ENCODE results near the gene CCT5. TPM values are rescaled to one million over a fixed set of nuclear protein-coding genes. Genes with fewer than 3 reads are reported as not detected.
"Not testable (repeated sequence)": the region's sequence is repeated elsewhere in the genome, so short reads cannot be mapped to it uniquely, and the experiment has no call there.

Gene CCT5
- total RNA-seq, 4 donors from 2014 or later = 104 to 201 (median 163) TPM

DNA sequence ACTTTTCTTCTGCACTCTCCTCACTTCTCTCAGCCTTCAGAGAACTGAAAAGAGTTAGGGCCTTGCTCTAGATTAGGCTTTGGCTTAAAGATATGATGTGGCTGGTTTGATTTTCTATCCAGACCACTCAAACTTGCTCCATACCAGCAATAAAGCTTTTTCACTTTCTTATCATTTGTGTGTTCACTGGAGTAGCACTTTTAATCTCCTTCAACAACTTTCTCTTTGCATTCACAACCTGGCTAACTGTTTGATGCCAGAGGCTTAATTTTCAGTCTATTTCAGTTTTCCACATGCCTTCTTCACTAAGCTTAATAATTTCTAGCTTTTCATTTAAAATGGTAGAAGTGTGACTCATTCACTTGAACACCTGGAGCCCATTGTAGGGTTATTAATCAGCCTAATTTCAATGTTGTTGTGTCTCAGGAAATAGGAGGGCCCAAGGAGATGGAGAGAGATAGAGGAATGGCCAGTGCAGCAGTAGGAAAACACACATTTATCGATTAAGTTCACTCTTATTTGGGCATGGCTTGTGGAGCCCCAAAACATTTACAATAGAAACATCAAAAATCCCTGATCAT lies 6.3 kb upstream of the CCT5 start:
- Histone ChIP-seq H3K4me3 (replicated peaks in 1 of 3) (no peak overlapping the region), H3K27ac (no peak overlapping the region), H3K9me3 (no peaks in the 10 kb centered on the region), H3K36me3 (no peaks in the 10 kb centered on the region), H3K27me3 (no peaks in the 10 kb centered on the region), H3K4me1 (peaks cover 12 to 15% of the 10 kb centered on the region in 2 donors)
- TF ChIP-seq POLR2A (IDR thresholded peaks at IDR 0.05) = no peak
- TF ChIP-seq, protein P1, sequence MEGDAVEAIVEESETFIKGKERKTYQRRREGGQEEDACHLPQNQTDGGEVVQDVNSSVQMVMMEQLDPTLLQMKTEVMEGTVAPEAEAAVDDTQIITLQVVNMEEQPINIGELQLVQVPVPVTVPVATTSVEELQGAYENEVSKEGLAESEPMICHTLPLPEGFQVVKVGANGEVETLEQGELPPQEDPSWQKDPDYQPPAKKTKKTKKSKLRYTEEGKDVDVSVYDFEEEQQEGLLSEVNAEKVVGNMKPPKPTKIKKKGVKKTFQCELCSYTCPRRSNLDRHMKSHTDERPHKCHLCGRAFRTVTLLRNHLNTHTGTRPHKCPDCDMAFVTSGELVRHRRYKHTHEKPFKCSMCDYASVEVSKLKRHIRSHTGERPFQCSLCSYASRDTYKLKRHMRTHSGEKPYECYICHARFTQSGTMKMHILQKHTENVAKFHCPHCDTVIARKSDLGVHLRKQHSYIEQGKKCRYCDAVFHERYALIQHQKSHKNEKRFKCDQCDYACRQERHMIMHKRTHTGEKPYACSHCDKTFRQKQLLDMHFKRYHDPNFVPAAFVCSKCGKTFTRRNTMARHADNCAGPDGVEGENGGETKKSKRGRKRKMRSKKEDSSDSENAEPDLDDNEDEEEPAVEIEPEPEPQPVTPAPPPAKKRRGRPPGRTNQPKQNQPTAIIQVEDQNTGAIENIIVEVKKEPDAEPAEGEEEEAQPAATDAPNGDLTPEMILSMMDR (IDR thresholded peaks at IDR 0.05) = no peak
- no peak for DNase-seq
- 86 to 91% methylated on average over 1 of the region's 1 CpG for WGBS, 2 donors
- intact Hi-C loops (cut with DNase I) = no loop called here

DNA sequence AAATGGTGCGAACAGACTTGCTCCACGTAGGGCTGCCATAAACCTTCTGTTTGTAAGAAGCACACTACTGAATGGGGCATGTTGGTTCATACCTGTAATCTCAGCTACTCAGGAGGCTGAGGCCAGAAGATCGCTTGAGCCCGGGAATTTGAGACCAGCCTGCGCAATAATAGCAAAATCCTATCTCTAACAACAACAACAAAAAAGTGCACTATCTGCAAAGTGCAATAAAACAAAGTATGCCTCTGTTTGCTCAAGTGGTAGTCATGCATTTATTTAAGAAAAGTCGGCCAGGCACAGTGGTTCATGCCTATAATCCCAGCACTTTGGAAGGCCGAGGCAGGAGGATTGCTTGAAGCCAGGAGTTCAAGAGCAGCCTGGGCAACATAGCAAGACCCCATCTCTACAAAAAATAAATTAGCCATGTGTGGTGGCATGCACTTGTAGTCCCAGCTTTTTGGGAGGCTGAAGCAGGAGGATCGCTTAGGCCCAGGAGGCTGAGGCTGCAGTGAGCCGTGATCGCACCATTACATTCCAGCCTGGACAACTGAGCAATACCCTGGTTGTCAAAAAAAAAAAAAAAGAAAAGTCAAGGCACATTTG lies 5.6 kb upstream of the CCT5 start:
- Histone ChIP-seq H3K36me3 (no peaks in the 10 kb centered on the region), H3K4me1 (peaks cover 14 to 19% of the 10 kb centered on the region in 2 donors), H3K27me3 (no peaks in the 10 kb centered on the region), H3K9me3 (no peaks in the 10 kb centered on the region), H3K27ac (no peak overlapping the region), H3K4me3 (replicated peaks in 1 of 3) (no peak overlapping the region)
- no peak for DNase-seq
- intact Hi-C loops (cut with DNase I) = no loop called here
- WGBS, 2 donors = 93 to 95% methylated on average over 10 of the region's 10 CpGs
- TF ChIP-seq, protein P1 (IDR thresholded peaks at IDR 0.05) = no peak
- no peak for TF ChIP-seq POLR2A (IDR thresholded peaks at IDR 0.05)

DNA sequence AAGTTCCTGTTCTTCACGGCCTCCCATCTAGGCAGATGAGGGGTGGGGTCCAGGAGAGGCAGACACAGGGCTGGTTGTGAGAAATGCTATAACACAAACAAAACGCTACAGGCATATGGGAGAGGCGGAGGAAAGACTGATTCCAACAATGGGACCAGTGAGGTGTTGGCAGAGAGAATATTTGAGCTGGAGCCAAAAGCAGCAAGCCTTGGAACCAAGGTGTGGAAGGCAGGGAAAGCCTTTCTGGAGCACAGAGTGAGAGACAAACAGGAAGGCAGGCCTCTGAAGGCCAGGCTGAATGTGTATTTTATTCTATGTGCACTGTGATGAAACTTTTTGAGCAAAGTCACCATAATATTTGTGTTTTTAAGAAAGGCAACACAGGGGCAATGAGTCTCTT lies 3.3 kb upstream of the CCT5 start:
- intact Hi-C loops (cut with DNase I) = no loop called here
- 34 to 41% methylated on average over 3 of the region's 3 CpGs for WGBS, 2 donors

DNA sequence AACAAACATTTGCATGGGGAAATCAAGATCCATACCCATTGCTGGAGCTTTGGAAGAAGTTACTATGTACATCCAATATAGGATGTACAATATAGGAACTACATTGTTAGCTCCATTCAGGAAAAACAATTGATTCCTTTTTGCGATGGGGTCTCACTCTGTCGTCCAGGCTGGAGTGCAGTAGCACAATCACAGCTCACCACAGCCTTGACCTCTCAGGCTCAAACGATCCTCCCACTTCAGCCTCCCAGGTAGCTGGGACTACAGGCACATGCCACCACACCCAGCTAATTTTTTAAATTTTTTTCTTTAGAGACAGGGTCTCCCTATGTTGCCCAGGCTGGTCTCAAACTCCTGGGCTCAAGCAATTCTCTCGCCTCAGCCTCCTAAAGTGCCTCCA lies 2.9 kb upstream of the CCT5 start:
- H3K27ac ChIP-seq = peak overlapping the region in 2 of 3 donors; percentile 15 to 19
- H3K9me3 ChIP-seq; intact Hi-C loops (cut with DNase I); H3K4me3 ChIP-seq (replicated peaks in 1 of 3); H3K36me3 ChIP-seq; DNase-seq; H3K27me3 ChIP-seq: not testable (repeated sequence)
- WGBS, 2 donors = 92 to 95% methylated on average over 4 of the region's 4 CpGs
- peaks cover 26 to 35% of the 10 kb centered on the region in 2 donors for H3K4me1 ChIP-seq

More for the DNA sequence above, 3.3 kb upstream of the CCT5 start:
- DNase-seq = peak; percentile 48 to 67
- Histone ChIP-seq H3K27me3 (no peaks in the 10 kb centered on the region), H3K27ac (peak overlapping the region in 1 of 3 donors; percentile 19), H3K36me3 (no peaks in the 10 kb centered on the region), H3K4me1 (peaks cover 23 to 31% of the 10 kb centered on the region in 2 donors), H3K9me3 (no peaks in the 10 kb centered on the region), H3K4me3 (replicated peaks in 1 of 3) (no peak overlapping the region)
- TF ChIP-seq, protein P1 (IDR thresholded peaks at IDR 0.05) = no peak
- TF ChIP-seq POLR2A (IDR thresholded peaks at IDR 0.05) = no peak

DNA sequence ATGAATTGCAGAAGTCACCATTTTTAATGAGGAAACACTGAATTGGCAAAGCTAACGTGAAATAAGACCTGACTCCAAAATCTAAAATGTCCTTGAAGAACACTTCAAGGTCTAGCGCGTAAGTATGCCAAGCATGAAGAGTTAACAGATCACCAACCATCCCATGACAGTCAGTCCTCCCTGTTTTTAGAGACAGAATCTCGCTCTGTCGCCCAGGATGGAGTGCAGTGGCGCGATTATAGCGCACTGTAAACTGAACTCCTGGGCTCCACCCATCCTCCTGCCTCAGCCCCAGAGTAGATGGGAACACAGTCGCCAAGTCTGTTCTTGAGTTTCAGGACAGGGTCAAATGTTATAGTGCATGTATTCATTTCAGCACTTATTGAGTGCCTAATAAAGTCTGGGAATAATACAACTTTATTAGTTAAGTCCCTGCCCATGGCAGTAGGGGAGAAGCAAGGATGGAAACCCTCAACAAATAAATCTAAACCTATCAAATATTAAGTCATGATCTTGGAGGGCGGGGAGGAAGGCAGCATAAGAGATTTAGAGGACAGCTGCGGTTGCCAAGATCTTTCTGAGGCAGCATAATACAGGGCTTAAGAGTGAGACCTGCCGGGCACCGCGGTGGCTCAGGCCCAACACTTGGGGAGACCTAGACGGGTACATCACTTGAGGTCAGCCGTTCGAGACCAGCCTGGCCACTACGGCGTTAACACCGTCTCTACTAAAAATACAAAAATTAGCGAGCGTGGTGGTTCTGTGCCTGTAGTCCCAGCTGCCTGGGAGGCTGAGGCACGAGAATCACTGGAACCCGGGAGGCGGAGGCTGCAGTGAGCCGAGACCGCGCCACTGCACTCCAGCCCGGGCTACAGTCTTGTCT lies 1.5 kb upstream of the CCT5 start:
- no peak for TF ChIP-seq POLR2A (IDR thresholded peaks at IDR 0.05)
- Histone ChIP-seq H3K4me1 (peaks cover 26 to 35% of the 10 kb centered on the region in 2 donors), H3K27me3 (no peaks in the 10 kb centered on the region), H3K36me3 (no peaks in the 10 kb centered on the region), H3K9me3 (no peaks in the 10 kb centered on the region), H3K27ac (peak overlapping the region; percentile 94 to 98 (median 97)), H3K4me3 (replicated peaks in 1 of 3) (peak overlapping the region in 2 of 3 donors; percentile 75 to 95)
- peak; percentile 48 to 60 for DNase-seq
- WGBS, 2 donors = 46 to 55% methylated on average over 27 to 29 of the region's 29 CpGs
- intact Hi-C loops (cut with DNase I) = no loop called here
